HepG2 (cell line): Measurements from ENCODE around the gene TRMT1. TPM values are rescaled to one million over a fixed set of nuclear protein-coding genes. Genes with fewer than 3 reads are reported as not detected.

Experiments
- CC2D1A ChIP-seq: sonication (generic); formaldehyde crosslinking; IDR thresholded peaks from 2 replicates; pipeline ENCODE4 v1.8.1; 2023; ENCODE audit warnings: mild to moderate bottlenecking, missing genetic modification reagents
- CENPT ChIP-seq: sonication (generic); formaldehyde crosslinking; IDR thresholded peaks from 2 replicates; pipeline ENCODE4 v1.8.0; 2022; ENCODE audit warnings: low read depth, mild to moderate bottlenecking, moderate library complexity, missing genetic modification reagents
- CREM ChIP-seq, 2 experiments: sonication (generic) in 1 of 2; formaldehyde crosslinking in 1 of 2; IDR thresholded peaks; 2 replicates each; pipeline versions ENCODE4 v1.4.0 to v1.6.1; 2016 to 2020; ENCODE audit warnings: antibody characterized with exemption in 1 of 2, mild to moderate bottlenecking in 1 of 2, missing genetic modification reagents in 1 of 2
- EED ChIP-seq: sonication (generic); formaldehyde crosslinking; IDR thresholded peaks from 2 replicates; pipeline ENCODE4 v1.5.0; 2020; ENCODE audit warnings: mild to moderate bottlenecking, missing genetic modification reagents
- FOXA1 ChIP-seq, 2 experiments: fragments of 450-650 bp in 1 of 2; sonication (generic) in 1 of 2; formaldehyde crosslinking in 1 of 2; IDR thresholded peaks; 2 replicates each; pipeline versions ENCODE4 v1.4.0 to v1.6.1; 2016 to 2020; ENCODE audit warnings: missing genetic modification reagents in 1 of 2
- FOXJ3 ChIP-seq: sonication (generic); formaldehyde crosslinking; IDR thresholded peaks from 2 replicates; pipeline ENCODE4 v1.4.0; 2020; ENCODE audit warnings: missing genetic modification reagents, mild to moderate bottlenecking, borderline replicate concordance
- HNF4A ChIP-seq: sonication (generic); formaldehyde crosslinking; IDR thresholded peaks from 2 replicates; pipeline ENCODE4 v1.4.0; 2020; ENCODE audit warnings: missing genetic modification reagents
- LCORL ChIP-seq, 2 experiments: fragments of 450-650 bp in 1 of 2; sonication (generic) in 1 of 2; formaldehyde crosslinking in 1 of 2; IDR thresholded peaks; 2 replicates each; pipeline versions ENCODE4 v1.5.0 to v1.6.1; 2017 to 2020; ENCODE audit warnings: antibody characterized with exemption in 1 of 2, missing genetic modification reagents in 1 of 2
- NFKB2 ChIP-seq: sonication (generic); formaldehyde crosslinking; IDR thresholded peaks from 2 replicates; pipeline ENCODE4 v1.4.0; 2020; ENCODE audit warnings: missing genetic modification reagents, borderline replicate concordance
- NKX3-1 ChIP-seq: sonication (generic); formaldehyde crosslinking; IDR thresholded peaks from 2 replicates; pipeline ENCODE4 v1.5.0; 2020; ENCODE audit warnings: missing genetic modification reagents
- UBTF ChIP-seq: sonication (generic); formaldehyde crosslinking; IDR thresholded peaks from 2 replicates; pipeline ENCODE4 v1.4.0; 2020; ENCODE audit warnings: mild to moderate bottlenecking, missing genetic modification reagents
- ZBTB14 ChIP-seq: sonication (generic); formaldehyde crosslinking; IDR thresholded peaks from 2 replicates; pipeline ENCODE4 v1.4.0; 2020; ENCODE audit warnings: missing genetic modification reagents
- ZIK1 ChIP-seq: sonication (generic); formaldehyde crosslinking; IDR thresholded peaks from 2 replicates; pipeline ENCODE4 v1.5.0; 2020; ENCODE audit warnings: mild to moderate bottlenecking, low read depth, missing genetic modification reagents, borderline replicate concordance
- ZNF160 ChIP-seq: sonication (generic); formaldehyde crosslinking; IDR thresholded peaks from 2 replicates; pipeline ENCODE4 v1.8.0; 2022; ENCODE audit warnings: mild to moderate bottlenecking, inconsistent platforms, missing genetic modification reagents
- ZNF234 ChIP-seq: sonication (generic); formaldehyde crosslinking; conservative IDR thresholded peaks from 2 replicates; pipeline ENCODE4 v1.5.1; 2020; ENCODE audit warnings: mild to moderate bottlenecking, missing genetic modification reagents
- ZNF543 ChIP-seq: sonication (generic); formaldehyde crosslinking; IDR thresholded peaks from 2 replicates; pipeline ENCODE4 v1.4.0; 2020; ENCODE audit warnings: mild to moderate bottlenecking, missing genetic modification reagents
- ZNF652 ChIP-seq: IDR thresholded peaks from 2 replicates; pipeline ENCODE4 v1.6.1; 2016; ENCODE audit warnings: low read depth, borderline replicate concordance
- ZNF674 ChIP-seq: sonication (generic); formaldehyde crosslinking; IDR thresholded peaks from 2 replicates; pipeline ENCODE4 v1.5.0; 2020; ENCODE audit warnings: low read depth, mild to moderate bottlenecking, missing genetic modification reagents
- ZNF704 ChIP-seq: sonication (generic); formaldehyde crosslinking; IDR thresholded peaks from 2 replicates; pipeline ENCODE4 v1.8.1; 2023; ENCODE audit warnings: mild to moderate bottlenecking, inconsistent platforms, moderate library complexity, missing genetic modification reagents, borderline replicate concordance
- ZNF740 ChIP-seq: sonication (generic); formaldehyde crosslinking; IDR thresholded peaks from 2 replicates; pipeline ENCODE4 v1.4.0; 2020; ENCODE audit warnings: missing genetic modification reagents
- ZNF770 ChIP-seq: sonication (generic); formaldehyde crosslinking; IDR thresholded peaks from 2 replicates; pipeline ENCODE4 v1.5.0; 2020; ENCODE audit warnings: mild to moderate bottlenecking, missing genetic modification reagents
- polyA plus RNA-seq, 8 experiments: library from polyadenylated mRNA; depleted of rRNA in 3 of 8; stranded (reverse) in 7 of 8; unstranded in 1 of 8; fragments of >200 nt; fragmentation: Illumina TruSeq in 4 of 8; extraction: Trizol in 4 of 8; gene quantifications; 2 replicates each; pipeline versions ENCODE4 v1.2.1 to v1.2.3, GENCODE V29; 2011 to 2016; ENCODE audit warnings: low read depth in 4 of 8, missing spikeins in 1 of 8, mixed read lengths in 1 of 8; ENCODE audit not compliant: insufficient read depth in 1 of 8
- total RNA-seq, 5 experiments: library from RNA; depleted of rRNA; stranded (reverse); fragments of >200 nt; fragmentation: Illumina TruSeq; extraction: Trizol; gene quantifications; 2 replicates each; pipeline ENCODE4 v1.2.3, GENCODE V29; 2016; ENCODE audit warnings: low read depth in 1 of 5

TRMT1 gene
- total and polyA plus RNA-seq, 2 of the 13 experiments (the other 11 are each of a cell fraction or from before 2014, with no cell fraction given): 35.5 to 44.1 TPM

- TF ChIP-seq ZNF704 (CRISPR knock-in tag): no peak
- TF ChIP-seq NFKB2 (CRISPR knock-in tag): no peak
- no peak for TF ChIP-seq ZNF234 (CRISPR knock-in tag)
- no peak for TF ChIP-seq FOXA1 (IDR thresholded peaks at IDR 0.05)
- no peak for TF ChIP-seq FOXA1 (CRISPR knock-in tag; IDR thresholded peaks at IDR 0.05)
- no peak; the same call in 1 of the 2 replicates for TF ChIP-seq UBTF (CRISPR knock-in tag)
- TF ChIP-seq EED (CRISPR knock-in tag): no peak
- TF ChIP-seq ZBTB14 (CRISPR knock-in tag): no peak
- TF ChIP-seq ZNF770: peak; percentile 55; the same call in 1 of the 2 replicates
- no peak for TF ChIP-seq LCORL (IDR thresholded peaks at IDR 0.05)
- TF ChIP-seq LCORL (CRISPR knock-in tag; IDR thresholded peaks at IDR 0.05): no peak
- no peak for TF ChIP-seq ZNF543 (CRISPR knock-in tag)
- TF ChIP-seq ZIK1 (CRISPR knock-in tag): no peak
- no peak for TF ChIP-seq CC2D1A
- TF ChIP-seq ZNF740 (CRISPR knock-in tag): no peak
- no peak for TF ChIP-seq NKX3-1 (CRISPR knock-in tag)
- no peak for TF ChIP-seq ZNF652
- no peak for TF ChIP-seq CREM (IDR thresholded peaks at IDR 0.05)
- no peak for TF ChIP-seq CREM (CRISPR knock-in tag; IDR thresholded peaks at IDR 0.05)
- TF ChIP-seq ZNF160 (CRISPR knock-in tag): no peak
- TF ChIP-seq HNF4A: no peak
- TF ChIP-seq FOXJ3 (CRISPR knock-in tag): no peak
- TF ChIP-seq CENPT (CRISPR knock-in tag): no peak
- TF ChIP-seq ZNF674: no peak
Measured at GRCh38 chr19:13117772-13118423, 1.4 kb upstream of the TRMT1 start, which contains the start of gene NACC1 (continued).
